Hepatocyte (in vitro differentiated cells): ENCODE data around the gene BORCS8.

Experiments used
- EZH2phosphoT487 ChIP-seq: fragments of 200-600 bp; sonication (generic); IDR thresholded peaks from one replicate; pipeline ENCODE4 v1.6.1; 2018; ENCODE audit warnings: antibody characterized with exemption, mild to moderate bottlenecking, low read depth, moderate library complexity; ENCODE audit not compliant: unreplicated experiment, severe bottlenecking
- TF ChIP-seq, protein P1 (sequence below): fragments of 200-600 bp; sonication (generic); IDR thresholded peaks from 2 replicates; pipeline ENCODE4 v1.5.1; 2016; ENCODE audit warnings: antibody characterized with exemption, mild to moderate bottlenecking; ENCODE audit not compliant: poor library complexity

DNA sequence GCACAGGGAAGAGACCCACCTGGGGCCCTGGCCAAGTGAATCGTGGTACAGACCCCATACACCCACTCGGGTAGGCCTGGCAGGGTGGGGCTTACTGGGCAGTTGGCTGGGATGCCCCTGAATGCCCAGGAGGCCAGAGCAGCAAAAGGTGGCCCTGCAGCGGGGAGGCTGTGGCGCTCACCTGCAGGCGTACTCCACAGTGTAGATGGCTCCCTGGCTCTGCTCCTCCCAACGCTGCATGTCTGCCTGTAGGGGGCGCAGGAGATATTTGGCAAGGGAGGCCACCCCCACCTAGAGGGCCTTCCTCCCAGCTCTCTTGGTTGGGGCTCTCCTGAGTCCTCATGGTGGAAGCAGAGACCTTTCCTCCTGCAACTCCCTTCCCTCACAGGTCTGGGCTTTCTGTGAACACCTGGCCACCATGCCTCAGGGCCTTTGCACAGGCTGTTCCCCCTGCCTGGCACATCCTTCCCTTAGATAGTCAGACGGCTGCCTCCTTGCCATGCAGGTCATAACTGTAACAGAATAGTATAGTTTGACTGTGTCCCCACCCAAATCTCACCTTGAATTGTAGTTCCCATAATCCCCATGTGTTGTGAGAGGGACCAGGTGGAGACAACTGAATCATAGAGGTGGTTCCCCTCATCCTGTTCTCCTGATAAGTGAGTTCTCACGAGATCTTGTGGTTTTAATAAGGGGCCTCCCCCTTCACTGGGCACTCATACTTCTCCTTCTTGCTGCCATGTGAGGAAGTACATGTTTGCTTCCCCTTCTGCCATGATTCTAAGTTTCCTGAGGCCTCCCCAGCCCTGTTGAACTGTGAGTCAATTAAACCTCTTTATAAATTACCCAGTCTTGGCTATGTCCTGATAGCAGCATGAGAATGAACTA, 5.9 kb downstream of the BORCS8 start:
- TF ChIP-seq, protein P1, sequence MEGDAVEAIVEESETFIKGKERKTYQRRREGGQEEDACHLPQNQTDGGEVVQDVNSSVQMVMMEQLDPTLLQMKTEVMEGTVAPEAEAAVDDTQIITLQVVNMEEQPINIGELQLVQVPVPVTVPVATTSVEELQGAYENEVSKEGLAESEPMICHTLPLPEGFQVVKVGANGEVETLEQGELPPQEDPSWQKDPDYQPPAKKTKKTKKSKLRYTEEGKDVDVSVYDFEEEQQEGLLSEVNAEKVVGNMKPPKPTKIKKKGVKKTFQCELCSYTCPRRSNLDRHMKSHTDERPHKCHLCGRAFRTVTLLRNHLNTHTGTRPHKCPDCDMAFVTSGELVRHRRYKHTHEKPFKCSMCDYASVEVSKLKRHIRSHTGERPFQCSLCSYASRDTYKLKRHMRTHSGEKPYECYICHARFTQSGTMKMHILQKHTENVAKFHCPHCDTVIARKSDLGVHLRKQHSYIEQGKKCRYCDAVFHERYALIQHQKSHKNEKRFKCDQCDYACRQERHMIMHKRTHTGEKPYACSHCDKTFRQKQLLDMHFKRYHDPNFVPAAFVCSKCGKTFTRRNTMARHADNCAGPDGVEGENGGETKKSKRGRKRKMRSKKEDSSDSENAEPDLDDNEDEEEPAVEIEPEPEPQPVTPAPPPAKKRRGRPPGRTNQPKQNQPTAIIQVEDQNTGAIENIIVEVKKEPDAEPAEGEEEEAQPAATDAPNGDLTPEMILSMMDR = peak; percentile 39
- no peak for TF ChIP-seq EZH2phosphoT487
